ENCODE results near the gene TBC1D22A. TPM values are rescaled to one million over a fixed set of nuclear protein-coding genes. Genes with fewer than 3 reads are reported as not detected.

TBC1D22A gene
- total RNA-seq, 1 experiment from 2014 or later, result 26.0 TPM

DNA sequence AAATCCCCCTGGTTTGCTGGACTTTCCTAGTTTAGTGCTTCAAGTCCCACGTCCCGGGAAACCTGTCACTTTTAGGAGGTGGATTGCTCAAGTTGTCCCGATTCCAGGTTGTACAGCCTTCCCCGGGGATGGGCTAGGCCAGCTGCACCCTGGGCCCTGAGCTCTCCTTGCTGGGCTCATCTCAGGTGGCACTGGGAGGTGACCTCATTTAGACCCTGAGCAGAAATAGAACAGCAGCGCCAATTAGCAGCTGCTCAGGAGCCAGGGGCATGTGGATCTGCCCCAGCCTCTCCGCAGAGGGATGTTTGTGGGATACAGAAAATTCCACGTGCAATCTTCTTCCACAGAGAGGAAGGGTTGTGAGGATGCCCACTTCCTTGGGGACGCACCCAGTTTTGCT lies 14.8 kb upstream of the TBC1D22A start:
- POLR2A ChIA-PET, result no interaction called here
- Mint-ChIP-seq H3K9me3 (ENCODE audit: unreplicated experiment) (no peaks in the 10 kb centered on the region), H3K4me3 (ENCODE audit: unreplicated experiment) (no peak overlapping the region), H3K36me3 (ENCODE audit: insufficient read depth, unreplicated experiment) (no peaks in the 10 kb centered on the region), H3K4me1 (ENCODE audit: insufficient read depth, unreplicated experiment) (no peaks in the 10 kb centered on the region), H3K27me3 (ENCODE audit: insufficient read depth, unreplicated experiment) (peaks cover 10% of the 10 kb centered on the region), H3K27ac (ENCODE audit: low read depth, unreplicated experiment) (no peak overlapping the region)
- TF ChIP-seq, protein P1, sequence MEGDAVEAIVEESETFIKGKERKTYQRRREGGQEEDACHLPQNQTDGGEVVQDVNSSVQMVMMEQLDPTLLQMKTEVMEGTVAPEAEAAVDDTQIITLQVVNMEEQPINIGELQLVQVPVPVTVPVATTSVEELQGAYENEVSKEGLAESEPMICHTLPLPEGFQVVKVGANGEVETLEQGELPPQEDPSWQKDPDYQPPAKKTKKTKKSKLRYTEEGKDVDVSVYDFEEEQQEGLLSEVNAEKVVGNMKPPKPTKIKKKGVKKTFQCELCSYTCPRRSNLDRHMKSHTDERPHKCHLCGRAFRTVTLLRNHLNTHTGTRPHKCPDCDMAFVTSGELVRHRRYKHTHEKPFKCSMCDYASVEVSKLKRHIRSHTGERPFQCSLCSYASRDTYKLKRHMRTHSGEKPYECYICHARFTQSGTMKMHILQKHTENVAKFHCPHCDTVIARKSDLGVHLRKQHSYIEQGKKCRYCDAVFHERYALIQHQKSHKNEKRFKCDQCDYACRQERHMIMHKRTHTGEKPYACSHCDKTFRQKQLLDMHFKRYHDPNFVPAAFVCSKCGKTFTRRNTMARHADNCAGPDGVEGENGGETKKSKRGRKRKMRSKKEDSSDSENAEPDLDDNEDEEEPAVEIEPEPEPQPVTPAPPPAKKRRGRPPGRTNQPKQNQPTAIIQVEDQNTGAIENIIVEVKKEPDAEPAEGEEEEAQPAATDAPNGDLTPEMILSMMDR (IDR thresholded peaks at IDR 0.05; ENCODE audit: unreplicated experiment), result no peak
- CTCF ChIA-PET, result interaction anchor here (0.6 to 2.4 kb wide), 2 partner anchors 11 to 22 kb away, joined by 3 to 11 read pairs; no protein-coding TSS in a partner anchor
- no peak for DNase-seq (ENCODE audit: unreplicated experiment)
- no TSS peak for BruUV-seq (replicated peaks)
- intact Hi-C loops (cut with micrococcal nuclease), result no loop called here

DNA sequence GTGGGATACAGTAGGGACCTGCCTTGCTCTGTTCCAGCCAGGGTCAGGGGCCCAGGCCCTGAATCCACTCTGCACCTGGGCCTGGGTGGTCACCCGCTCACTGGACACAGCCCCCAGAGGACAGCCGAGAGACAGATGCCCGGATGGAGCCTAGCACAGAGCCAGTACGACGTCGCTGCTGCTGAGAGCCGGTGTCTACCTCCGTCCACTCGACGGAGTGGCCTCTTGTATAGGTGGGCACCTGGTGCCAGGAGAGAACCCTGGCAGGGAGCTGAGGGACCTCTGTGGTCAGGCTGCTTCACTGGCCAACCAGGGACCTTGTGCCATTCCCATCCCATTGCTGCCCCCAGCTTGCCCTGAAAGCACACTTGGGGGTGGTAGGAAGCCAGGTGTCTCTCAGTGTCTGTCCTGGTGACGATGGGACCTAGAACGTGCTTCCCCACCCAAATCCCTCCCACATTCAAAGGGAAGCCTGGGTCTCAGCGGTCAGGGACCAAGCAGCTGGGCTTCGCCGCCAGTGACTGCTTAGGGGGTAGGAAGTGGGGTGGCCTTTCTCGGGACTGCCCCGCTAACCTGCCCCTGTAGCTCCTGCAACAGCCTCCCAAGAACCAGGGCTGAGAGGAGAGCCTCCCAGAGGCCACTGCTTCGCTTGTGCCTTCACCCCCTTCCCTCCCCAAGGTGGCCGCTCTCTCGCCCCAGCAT lies 14.1 kb upstream of the TBC1D22A start:
- CTCF ChIA-PET, result interaction anchor here (0.6 to 2.4 kb wide), 2 partner anchors 10 to 23 kb away, joined by 3 to 11 read pairs; no protein-coding TSS in a partner anchor
- TF ChIP-seq, protein P1 (IDR thresholded peaks at IDR 0.05; ENCODE audit: unreplicated experiment), result no peak
- Mint-ChIP-seq H3K4me1 (ENCODE audit: insufficient read depth, unreplicated experiment) (no peaks in the 10 kb centered on the region), H3K36me3 (ENCODE audit: insufficient read depth, unreplicated experiment) (no peaks in the 10 kb centered on the region), H3K27me3 (ENCODE audit: insufficient read depth, unreplicated experiment) (peaks cover 10% of the 10 kb centered on the region), H3K27ac (ENCODE audit: low read depth, unreplicated experiment) (no peak overlapping the region), H3K9me3 (ENCODE audit: unreplicated experiment) (no peaks in the 10 kb centered on the region), H3K4me3 (ENCODE audit: unreplicated experiment) (no peak overlapping the region)
- BruUV-seq (replicated peaks), result no TSS peak
- no peak for DNase-seq (ENCODE audit: unreplicated experiment)
- POLR2A ChIA-PET, result interaction anchor here (0.7 kb wide), 1 partner anchor 112 kb away, joined by 3 read pairs; no protein-coding TSS in a partner anchor
- intact Hi-C loops (cut with micrococcal nuclease), result no loop called here

DNA sequence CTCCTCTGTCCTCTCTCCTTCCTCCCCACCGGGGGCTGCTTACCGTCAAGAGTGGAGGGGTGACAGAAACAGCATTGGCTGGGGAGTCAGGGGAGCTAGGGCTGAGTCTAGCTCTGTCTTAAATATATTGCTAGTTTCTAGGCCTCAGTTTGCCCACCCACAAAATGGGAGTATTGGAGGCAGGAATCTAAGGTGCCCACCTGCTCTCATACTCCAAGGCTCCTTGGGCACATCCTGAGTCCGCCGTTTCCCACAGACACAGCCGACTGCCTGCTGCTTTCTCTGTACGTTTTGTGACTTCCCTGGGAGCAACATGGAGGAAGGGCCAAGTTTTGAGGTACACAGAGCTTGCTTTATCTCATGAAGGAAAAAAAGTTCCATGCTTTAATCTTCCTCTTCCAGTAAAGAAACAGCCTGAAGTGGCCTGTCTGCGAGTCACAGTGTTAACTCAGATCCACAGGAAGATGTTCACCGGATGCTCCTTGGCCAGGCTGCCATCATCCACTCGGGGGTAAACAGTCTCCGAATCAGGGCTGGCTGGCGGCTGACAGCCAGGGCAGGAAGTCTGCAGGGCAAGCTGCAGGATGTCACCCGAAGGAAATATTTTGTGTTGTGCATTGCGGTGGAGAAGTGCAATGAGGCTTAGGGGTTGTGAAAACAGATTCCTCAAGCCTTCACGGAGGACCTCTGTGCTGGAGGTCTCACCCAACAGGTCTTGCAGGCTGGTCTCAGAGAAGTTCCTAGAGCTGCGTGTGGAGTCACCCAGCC lies 13.4 kb upstream of the TBC1D22A start:
- CTCF ChIA-PET, result interaction anchor here (0.6 to 2.4 kb wide), 3 partner anchors 10 to 284 kb away, joined by 3 to 11 read pairs (median 4); no protein-coding TSS in a partner anchor

More for the DNA sequence above, 13.4 kb upstream of the TBC1D22A start:
- POLR2A ChIA-PET, result interaction anchor here (0.7 kb wide), 1 partner anchor 113 kb away, joined by 3 read pairs; no protein-coding TSS in a partner anchor
- Mint-ChIP-seq H3K9me3 (ENCODE audit: unreplicated experiment) (no peaks in the 10 kb centered on the region), H3K4me1 (ENCODE audit: insufficient read depth, unreplicated experiment) (peaks cover 3% of the 10 kb centered on the region), H3K27me3 (ENCODE audit: insufficient read depth, unreplicated experiment) (peaks cover 10% of the 10 kb centered on the region), H3K4me3 (ENCODE audit: unreplicated experiment) (no peak overlapping the region), H3K36me3 (ENCODE audit: insufficient read depth, unreplicated experiment) (no peaks in the 10 kb centered on the region), H3K27ac (ENCODE audit: low read depth, unreplicated experiment) (no peak overlapping the region)
- TF ChIP-seq, protein P1 (IDR thresholded peaks at IDR 0.05; ENCODE audit: unreplicated experiment), result no peak
- intact Hi-C loops (cut with micrococcal nuclease), result no loop called here
- DNase-seq (ENCODE audit: unreplicated experiment), result no peak
- no TSS peak for BruUV-seq (replicated peaks)
